HTERT RPE-1 (cell line): ENCODE measurements around the gene INCA1.

ENCODE experiments used
- in situ Hi-C: fragments of 300-500 bp; cut with MboI; formaldehyde crosslinking; loops from 4 replicates; pipeline ENCODE4 v1.14.3; 2020; ENCODE audit warnings: low sequenced_read_pairs

INCA1 gene

GRCh38 chr17:4971826-4972225, 25.5 kb downstream of the INCA1 start:
- in situ Hi-C loops = no loop called here

- in situ Hi-C loops = no loop called here
Observed at GRCh38 chr17:4970273-4970672, 27.0 kb downstream of the INCA1 start.

- in situ Hi-C loops = no loop called here
Observed at GRCh38 chr17:4969551-4970173, 27.7 kb downstream of the INCA1 start.

- in situ Hi-C loops = no loop called here
Observed at GRCh38 chr17:4969047-4969550, 28.2 kb downstream of the INCA1 start.

GRCh38 chr17:4968486-4969046, 28.8 kb downstream of the INCA1 start:
- in situ Hi-C loops = no loop called here

GRCh38 chr17:4967539-4968485, 29.5 kb downstream of the INCA1 start, which contains the start of gene SPAG7:
Gene SPAG7, minus strand, starts transcription at chr17:4967817. Its CDS starts 13 bp downstream, at chr17:4967804.
- in situ Hi-C loops = no loop called here

GRCh38 chr17:4966844-4967538, 30.3 kb downstream of the INCA1 start:
- in situ Hi-C loops = no loop called here

GRCh38 chr17:4965311-4965986, 31.9 kb downstream of the INCA1 start:
- in situ Hi-C loops = no loop called here

GRCh38 chr17:4960279-4960922, 36.9 kb downstream of the INCA1 start:
- in situ Hi-C loops = no loop called here

- in situ Hi-C loops = no loop called here
Observed at GRCh38 chr17:4959261-4959965, 37.9 kb downstream of the INCA1 start.

GRCh38 chr17:4958102-4958501, 39.2 kb downstream of the INCA1 start:
- in situ Hi-C loops = no loop called here

GRCh38 chr17:4956493-4957061, 40.7 kb downstream of the INCA1 start:
- in situ Hi-C loops = no loop called here

GRCh38 chr17:4955091-4955490, 42.2 kb downstream of the INCA1 start:
- in situ Hi-C loops = no loop called here

GRCh38 chr17:4953451-4953961, 43.8 kb downstream of the INCA1 start:
- in situ Hi-C loops = no loop called here

- in situ Hi-C loops = no loop called here
Observed at GRCh38 chr17:4951486-4951885, 45.8 kb downstream of the INCA1 start.

GRCh38 chr17:4950746-4951204, 46.5 kb downstream of the INCA1 start, which contains the start of gene ENO3:
Gene ENO3, plus strand, starts transcription at chr17:4951119. Its CDS starts 711 bp downstream, at chr17:4951830.
- in situ Hi-C loops = no loop called here

- in situ Hi-C loops = no loop called here
Observed at GRCh38 chr17:4950075-4950745, 47.1 kb downstream of the INCA1 start.
